HG03354 (cell line): Measurements from ENCODE around the gene NEBL.

Experiments used
- ATAC-seq: cut with Tn5 transposase; IDR thresholded peaks from one replicate; pipeline ENCODE4 v1.9.1; 2021; ENCODE audit warnings: mild to moderate bottlenecking; ENCODE audit not compliant: unreplicated experiment, poor library complexity, severe bottlenecking

The NEBL gene

GRCh38 chr10:20903635-20904390 lies 6.7 kb upstream of the NEBL start:
- ATAC-seq, result no peak

- no peak for ATAC-seq
These were observed 4.0 kb upstream of the NEBL start for GRCh38 chr10:20901110-20901509.

- ATAC-seq, result no peak
These were observed 1.9 kb upstream of the NEBL start for GRCh38 chr10:20898866-20899535.

- ATAC-seq, result no peak
These were observed 3.8 kb downstream of the NEBL start for GRCh38 chr10:20893297-20893696.

- ATAC-seq, result no peak
These were observed 4.3 kb downstream of the NEBL start for GRCh38 chr10:20892796-20893195.

GRCh38 chr10:20892011-20892585 lies 5.0 kb downstream of the NEBL start:
- ATAC-seq, result no peak

- ATAC-seq, result no peak
These were observed 5.8 kb downstream of the NEBL start for GRCh38 chr10:20891338-20891714.

GRCh38 chr10:20890491-20891337 lies 6.4 kb downstream of the NEBL start:
- ATAC-seq, result no peak

GRCh38 chr10:20890009-20890408 lies 7.1 kb downstream of the NEBL start:
- ATAC-seq, result no peak

GRCh38 chr10:20888620-20889330 lies 8.3 kb downstream of the NEBL start:
- ATAC-seq, result no peak

GRCh38 chr10:20887706-20888555 lies 9.2 kb downstream of the NEBL start:
- ATAC-seq, result no peak

GRCh38 chr10:20885678-20886077 lies 11.4 kb downstream of the NEBL start:
- no peak for ATAC-seq

- ATAC-seq, result no peak
These were observed 13.6 kb downstream of the NEBL start for GRCh38 chr10:20883552-20883951.

GRCh38 chr10:20882091-20882490 lies 15.0 kb downstream of the NEBL start:
- ATAC-seq, result no peak

GRCh38 chr10:20879136-20879535 lies 18.0 kb downstream of the NEBL start:
- ATAC-seq, result no peak

- ATAC-seq, result no peak
These were observed 18.8 kb downstream of the NEBL start for GRCh38 chr10:20877986-20878983.

- ATAC-seq, result no peak
These were observed 19.6 kb downstream of the NEBL start for GRCh38 chr10:20877554-20877953.

GRCh38 chr10:20874261-20874660 lies 22.9 kb downstream of the NEBL start:
- no peak for ATAC-seq
